ENCODE measurements around the gene LOXL1.

DNA sequence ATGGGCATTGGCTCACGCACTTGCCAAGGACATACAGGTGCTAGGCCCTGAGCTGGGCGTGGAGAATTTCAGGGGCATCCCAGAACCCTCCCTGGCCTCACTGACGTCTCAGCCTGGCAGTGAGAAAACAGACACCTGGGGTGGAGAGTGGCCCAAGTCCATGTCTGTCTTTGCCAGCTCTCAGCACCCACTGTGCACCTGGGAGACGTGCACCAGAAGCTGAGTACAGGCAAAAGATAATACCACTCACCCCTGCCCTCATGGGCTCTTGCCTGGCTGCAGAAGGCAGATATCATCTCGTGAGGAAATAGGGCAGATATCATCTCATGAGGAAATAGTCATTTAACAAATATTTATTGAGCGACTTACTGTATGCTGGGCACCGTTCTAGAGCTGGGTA lies 8.0 kb downstream of the LOXL1 start:
- TF ChIP-seq CTCF (IDR thresholded peaks at IDR 0.05) (no peak), EZH2 (IDR thresholded peaks at IDR 0.05; ENCODE audit: borderline replicate concordance, insufficient read depth, low read depth, low read length, poor library complexity, severe bottlenecking) (no peak)

All from B cell (primary cell).